ENCODE data around the gene CDC73. TPM values are rescaled to one million over a fixed set of nuclear protein-coding genes. Genes with fewer than 3 reads are reported as not detected.

The CDC73 gene
- total RNA-seq, 1 donor from 2014 or later = 59.8 TPM

DNA sequence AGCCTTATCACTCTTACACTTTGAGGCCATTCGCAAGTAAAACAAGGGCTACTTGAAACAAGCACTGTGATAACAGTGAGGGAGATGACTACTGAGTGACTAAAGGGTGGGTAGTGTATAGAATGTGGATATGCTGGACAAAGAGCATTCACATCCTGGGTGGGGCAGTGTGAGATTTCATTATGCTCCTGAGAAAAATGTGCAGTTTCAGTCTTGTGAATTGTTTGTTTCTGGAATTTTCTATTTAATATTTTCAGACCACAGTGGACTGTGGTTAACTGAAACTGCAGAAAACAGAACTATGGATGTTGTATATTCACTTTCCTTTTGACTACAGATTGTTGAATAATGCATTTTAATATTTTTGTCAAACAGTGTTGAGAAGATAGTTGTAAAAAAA is 89.7 kb downstream of the CDC73 start:
- Histone ChIP-seq H3K27ac (no peak overlapping the region), H3K9me3 (peaks cover 7% of the 10 kb centered on the region), H3K36me3 (peaks cover 9% of the 10 kb centered on the region), H3K27me3 (ENCODE audit: low read depth) (no peaks in the 10 kb centered on the region), H3K4me1 (peaks cover 12% of the 10 kb centered on the region), H3K4me3 (no peak overlapping the region)
- ATAC-seq = peak; percentile 26 to 46
- intact Hi-C loops (cut with DNase I) = no loop called here
- DNase-seq = no peak
- TF ChIP-seq CTCF (IDR thresholded peaks at IDR 0.05) = no peak

DNA sequence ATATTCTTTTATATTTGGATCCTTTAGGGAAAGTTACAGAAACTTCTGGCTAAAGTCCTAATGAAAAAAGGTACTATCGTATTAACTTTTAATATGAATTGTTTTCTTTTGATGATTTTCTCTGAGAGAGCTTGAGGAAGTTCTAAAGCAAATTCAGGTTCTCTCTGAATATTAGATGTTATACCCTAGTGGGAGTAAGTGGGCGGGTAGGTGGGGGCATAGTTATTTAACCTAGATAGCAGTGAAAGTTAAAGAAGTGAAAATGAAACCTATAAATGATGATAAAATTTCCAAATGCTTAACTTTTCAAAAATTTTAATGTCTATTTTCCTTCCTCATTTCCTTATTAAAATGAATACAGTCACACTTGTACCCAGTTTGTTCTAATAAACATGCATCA is 90.8 kb downstream of the CDC73 start:
- Histone ChIP-seq H3K36me3 (peaks cover 13% of the 10 kb centered on the region), H3K4me3 (no peak overlapping the region), H3K9me3 (no peaks in the 10 kb centered on the region), H3K27me3 (ENCODE audit: low read depth) (no peaks in the 10 kb centered on the region), H3K4me1 (peaks cover 12% of the 10 kb centered on the region), H3K27ac (no peak overlapping the region)
- TF ChIP-seq CTCF (IDR thresholded peaks at IDR 0.05) = no peak
- intact Hi-C loops (cut with DNase I) = no loop called here
- DNase-seq (no peak), ATAC-seq (no peak)

GRCh38 chr1:193213998-193214397 is 92.2 kb downstream of the CDC73 start:
- no peak for TF ChIP-seq CTCF (IDR thresholded peaks at IDR 0.05)
- Histone ChIP-seq H3K27me3 (ENCODE audit: low read depth) (no peaks in the 10 kb centered on the region), H3K4me1 (peaks cover 12% of the 10 kb centered on the region), H3K4me3 (no peak overlapping the region), H3K27ac (no peak overlapping the region), H3K36me3 (peaks cover 14% of the 10 kb centered on the region), H3K9me3 (no peaks in the 10 kb centered on the region)
- intact Hi-C loops (cut with DNase I) = no loop called here
- DNase-seq (no peak), ATAC-seq (no peak)

DNA sequence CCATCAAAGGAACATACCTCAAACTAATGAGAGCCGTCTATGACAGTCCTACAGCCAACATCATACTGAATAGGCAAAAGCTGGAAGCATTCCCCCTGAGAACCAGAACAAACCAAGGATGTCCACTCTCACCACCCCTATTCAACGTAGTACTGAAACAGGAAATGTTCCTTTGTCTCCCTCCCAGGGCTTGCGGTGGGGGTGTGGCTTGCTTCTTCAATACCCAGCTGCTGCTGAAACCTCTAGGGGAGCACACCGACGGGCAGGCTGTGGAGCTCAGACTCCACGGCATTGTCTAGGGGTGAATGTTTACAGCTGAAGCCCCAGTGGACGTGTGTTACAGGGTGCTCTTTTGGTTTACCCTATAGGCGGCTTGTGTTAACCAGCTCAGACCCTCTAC is 95.1 kb downstream of the CDC73 start:
- H3K4me1 ChIP-seq = peaks cover 11% of the 10 kb centered on the region
- H3K27me3 ChIP-seq (ENCODE audit: low read depth) = no peaks in the 10 kb centered on the region
- H3K9me3 ChIP-seq = no peaks in the 10 kb centered on the region
- H3K36me3 ChIP-seq = peaks cover 14% of the 10 kb centered on the region
- no peak for DNase-seq
- no peak for TF ChIP-seq CTCF (IDR thresholded peaks at IDR 0.05)
- peak; percentile 24 to 50 for ATAC-seq
- H3K4me3 ChIP-seq = peak overlapping the region; percentile 1
- intact Hi-C loops (cut with DNase I) = no loop called here
- H3K27ac ChIP-seq = peak overlapping the region; percentile 26

DNA sequence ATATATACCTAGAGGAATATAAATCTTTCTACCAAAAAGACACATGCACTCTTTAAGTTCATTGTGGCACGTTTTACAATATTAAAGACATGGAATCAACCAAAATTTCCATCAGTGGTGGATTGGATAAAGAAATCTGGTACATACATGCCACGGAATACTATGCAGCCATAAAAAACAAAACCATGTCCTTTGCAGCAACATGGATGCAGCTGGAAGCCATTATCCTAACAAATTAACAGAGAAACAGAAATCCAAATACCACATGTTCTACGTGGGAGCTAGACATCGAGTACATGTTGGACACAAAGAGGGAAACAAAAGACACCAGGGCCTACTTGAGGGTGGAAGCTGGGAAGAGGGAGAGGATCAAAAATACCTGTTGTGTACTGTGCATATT is 97.6 kb downstream of the CDC73 start:
- Histone ChIP-seq H3K27me3 (ENCODE audit: low read depth) (no peaks in the 10 kb centered on the region), H3K36me3 (peaks cover 6% of the 10 kb centered on the region), H3K9me3 (no peaks in the 10 kb centered on the region), H3K4me1 (peaks cover 14% of the 10 kb centered on the region), H3K27ac (no peak overlapping the region), H3K4me3 (no peak overlapping the region)
- DNase-seq (no peak), ATAC-seq (no peak)
- intact Hi-C loops (cut with DNase I) = no loop called here
- TF ChIP-seq CTCF (IDR thresholded peaks at IDR 0.05) = no peak

DNA sequence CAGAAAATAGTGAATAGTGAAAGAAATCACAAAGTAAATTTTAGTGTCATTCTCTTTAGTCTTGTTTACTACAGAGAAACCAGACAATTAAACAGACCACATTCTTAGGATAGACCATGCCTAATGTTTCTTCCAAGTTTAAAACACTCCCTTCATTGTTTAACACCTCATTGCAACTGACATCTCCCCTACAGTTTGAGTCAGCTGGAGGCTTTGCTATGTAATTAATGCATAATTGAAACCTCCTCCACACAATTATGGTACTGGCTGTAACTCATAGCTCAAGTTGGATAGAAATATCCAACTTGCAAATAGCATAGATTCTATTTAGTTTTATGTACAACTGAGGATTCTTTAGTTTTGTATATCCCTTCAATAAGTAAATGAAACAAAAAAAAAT is 99.8 kb downstream of the CDC73 start:
- Histone ChIP-seq H3K4me3 (no peak overlapping the region), H3K9me3 (no peaks in the 10 kb centered on the region), H3K4me1 (peaks cover 14% of the 10 kb centered on the region), H3K27me3 (ENCODE audit: low read depth) (no peaks in the 10 kb centered on the region), H3K27ac (no peak overlapping the region), H3K36me3 (peaks cover 6% of the 10 kb centered on the region)
- DNase-seq = no peak
- intact Hi-C loops (cut with DNase I) = no loop called here
- no peak for TF ChIP-seq CTCF (IDR thresholded peaks at IDR 0.05)
- no peak for ATAC-seq
